Astrocyte (in vitro differentiated cells and primary cell): ENCODE measurements around the gene TEX55. TPM values are rescaled to one million over a fixed set of nuclear protein-coding genes. Genes with fewer than 3 reads are reported as not detected.

Source experiments
- DNase-seq: peaks from one replicate; pipeline ENCODE4 v3.0.0-alpha.2; 2010; ENCODE audit warnings: low read depth
- FAIRE-seq: peaks from 2 replicates; lab custom pipeline; 2011; peaks lifted over from hg19 to GRCh38; lab: Jason Lieb, UNC
- H2AFZ ChIP-seq: 2 replicates; pipeline ENCODE4 v1.6.0; 2012; ENCODE audit warnings: low read depth, low read length, inconsistent platforms
- H3K27ac ChIP-seq: 2 replicates; pipeline ENCODE4 v1.5.1; 2011; ENCODE audit warnings: low read depth, low read length, inconsistent platforms
- H3K27me3 ChIP-seq: 2 replicates; pipeline ENCODE4 v1.6.0; 2011; ENCODE audit warnings: low read length, inconsistent platforms; ENCODE audit not compliant: insufficient read depth
- H3K36me3 ChIP-seq: 2 replicates; pipeline ENCODE4 v1.5.1; 2011; ENCODE audit warnings: low read length, inconsistent platforms; ENCODE audit not compliant: insufficient read depth
- H3K4me1 ChIP-seq: 2 replicates; pipeline ENCODE4 v1.5.1; 2011; ENCODE audit warnings: low read length, inconsistent platforms; ENCODE audit not compliant: insufficient read depth
- H3K4me2 ChIP-seq: 2 replicates; pipeline ENCODE4 v1.6.0; 2012; ENCODE audit warnings: low read length, inconsistent platforms
- H3K4me3 ChIP-seq: 2 replicates; pipeline ENCODE4 v1.5.1; 2011; ENCODE audit warnings: low read depth, mild to moderate bottlenecking, low read length, inconsistent platforms; ENCODE audit not compliant: insufficient read depth
- H3K79me2 ChIP-seq: 2 replicates; pipeline ENCODE4 v1.6.0; 2012; ENCODE audit warnings: mild to moderate bottlenecking, low read length, inconsistent platforms; ENCODE audit not compliant: insufficient read depth
- H3K9ac ChIP-seq: 2 replicates; pipeline ENCODE4 v1.6.0; 2012; ENCODE audit warnings: mild to moderate bottlenecking, low read length, inconsistent platforms
- H3K9me3 ChIP-seq: 2 replicates; pipeline ENCODE4 v1.5.1; 2012; ENCODE audit warnings: low read depth, mild to moderate bottlenecking, low read length, inconsistent platforms; ENCODE audit not compliant: insufficient read depth
- H4K20me1 ChIP-seq: 2 replicates; pipeline ENCODE4 v1.6.0; 2012; ENCODE audit warnings: low read length, inconsistent platforms; ENCODE audit not compliant: insufficient read depth
- H3K27ac Mint-ChIP-seq: one replicate; pipeline ENCODE4 v1.8.0; 2021; ENCODE audit warnings: mild to moderate bottlenecking, mixed read lengths; ENCODE audit not compliant: unreplicated experiment
- H3K27me3 Mint-ChIP-seq: one replicate; pipeline ENCODE4 v1.8.0; 2021; ENCODE audit warnings: low read depth, mixed read lengths; ENCODE audit not compliant: unreplicated experiment
- H3K36me3 Mint-ChIP-seq: one replicate; pipeline ENCODE4 v1.8.0; 2021; ENCODE audit warnings: low read depth, mixed read lengths; ENCODE audit not compliant: unreplicated experiment
- H3K4me1 Mint-ChIP-seq: one replicate; pipeline ENCODE4 v1.8.0; 2021; ENCODE audit warnings: low read depth, mixed read lengths; ENCODE audit not compliant: unreplicated experiment
- H3K4me3 Mint-ChIP-seq: one replicate; pipeline ENCODE4 v1.8.0; 2021; ENCODE audit warnings: mild to moderate bottlenecking, moderate library complexity, mixed read lengths; ENCODE audit not compliant: unreplicated experiment
- H3K9me3 Mint-ChIP-seq: one replicate; pipeline ENCODE4 v1.8.0; 2021; ENCODE audit warnings: mild to moderate bottlenecking, mixed read lengths; ENCODE audit not compliant: unreplicated experiment
- EZH2 ChIP-seq: IDR thresholded peaks from 2 replicates; pipeline ENCODE4 v1.6.1; 2012; ENCODE audit warnings: mild to moderate bottlenecking, low read length, inconsistent platforms; ENCODE audit not compliant: insufficient read depth
- total RNA-seq: library from RNA; stranded (reverse); gene quantifications from 2 replicates; pipeline ENCODE4 v1.2.1, GENCODE V29; 2021
- TF ChIP-seq, protein P1 (sequence below): IDR thresholded peaks from 2 replicates; pipeline ENCODE4 v1.5.1; 2011; ENCODE audit warnings: low read depth, mild to moderate bottlenecking, inconsistent platforms, low read length, moderate library complexity; ENCODE audit not compliant: insufficient read depth

Gene TEX55
- total RNA-seq, 1 donor from 2014 or later = not detected

- no peaks in the 10 kb centered on the region for H3K9me3 ChIP-seq
- H3K27ac ChIP-seq = peak overlapping the region; percentile 49
- TF ChIP-seq EZH2 = no peak
- TF ChIP-seq, protein P1, sequence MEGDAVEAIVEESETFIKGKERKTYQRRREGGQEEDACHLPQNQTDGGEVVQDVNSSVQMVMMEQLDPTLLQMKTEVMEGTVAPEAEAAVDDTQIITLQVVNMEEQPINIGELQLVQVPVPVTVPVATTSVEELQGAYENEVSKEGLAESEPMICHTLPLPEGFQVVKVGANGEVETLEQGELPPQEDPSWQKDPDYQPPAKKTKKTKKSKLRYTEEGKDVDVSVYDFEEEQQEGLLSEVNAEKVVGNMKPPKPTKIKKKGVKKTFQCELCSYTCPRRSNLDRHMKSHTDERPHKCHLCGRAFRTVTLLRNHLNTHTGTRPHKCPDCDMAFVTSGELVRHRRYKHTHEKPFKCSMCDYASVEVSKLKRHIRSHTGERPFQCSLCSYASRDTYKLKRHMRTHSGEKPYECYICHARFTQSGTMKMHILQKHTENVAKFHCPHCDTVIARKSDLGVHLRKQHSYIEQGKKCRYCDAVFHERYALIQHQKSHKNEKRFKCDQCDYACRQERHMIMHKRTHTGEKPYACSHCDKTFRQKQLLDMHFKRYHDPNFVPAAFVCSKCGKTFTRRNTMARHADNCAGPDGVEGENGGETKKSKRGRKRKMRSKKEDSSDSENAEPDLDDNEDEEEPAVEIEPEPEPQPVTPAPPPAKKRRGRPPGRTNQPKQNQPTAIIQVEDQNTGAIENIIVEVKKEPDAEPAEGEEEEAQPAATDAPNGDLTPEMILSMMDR = no peak
- no peak overlapping the region for H3K4me3 ChIP-seq
- Mint-ChIP-seq H3K9me3 (no peaks in the 10 kb centered on the region), H3K27me3 (no peaks in the 10 kb centered on the region), H3K4me1 (peaks cover 20% of the 10 kb centered on the region), H3K36me3 (no peaks in the 10 kb centered on the region), H3K4me3 (peak overlapping the region; percentile 22), H3K27ac (peak overlapping the region; percentile 88)
- FAIRE-seq (peak; percentile 96), DNase-seq (peak; percentile 34)
- no peaks in the 10 kb centered on the region for H4K20me1 ChIP-seq
- peaks cover 15% of the 10 kb centered on the region for H3K4me1 ChIP-seq
- H2AFZ ChIP-seq = no peak overlapping the region
- H3K36me3 ChIP-seq = no peaks in the 10 kb centered on the region
- H3K27me3 ChIP-seq = no peaks in the 10 kb centered on the region
- H3K79me2 ChIP-seq = no peaks in the 10 kb centered on the region
- peak overlapping the region; percentile 25 for H3K9ac ChIP-seq
- H3K4me2 ChIP-seq = peak overlapping the region; percentile 37
These were observed 48.5 kb downstream of the TEX55 start for GRCh38 chr3:119194237-119195150.

- no peaks in the 10 kb centered on the region for H3K27me3 Mint-ChIP-seq
- DNase-seq (no peak), FAIRE-seq (no peak)
- no peak overlapping the region for H2AFZ ChIP-seq
- H3K4me2 ChIP-seq = peak overlapping the region; percentile 37
- H3K27ac ChIP-seq = peak overlapping the region; percentile 20
- H3K79me2 ChIP-seq = no peaks in the 10 kb centered on the region
- H3K36me3 ChIP-seq = no peaks in the 10 kb centered on the region
- H3K36me3 Mint-ChIP-seq = no peaks in the 10 kb centered on the region
- H3K4me3 ChIP-seq = no peak overlapping the region
- no peaks in the 10 kb centered on the region for H3K9me3 ChIP-seq
- no peak overlapping the region for H3K27ac Mint-ChIP-seq
- TF ChIP-seq EZH2 = no peak
- TF ChIP-seq, protein P1 = no peak
- no peaks in the 10 kb centered on the region for H4K20me1 ChIP-seq
- no peaks in the 10 kb centered on the region for H3K9me3 Mint-ChIP-seq
- H3K27me3 ChIP-seq = no peaks in the 10 kb centered on the region
- peak overlapping the region; percentile 7 for H3K9ac ChIP-seq
- H3K4me1 Mint-ChIP-seq = peaks cover 20% of the 10 kb centered on the region
- peaks cover 15% of the 10 kb centered on the region for H3K4me1 ChIP-seq
- H3K4me3 Mint-ChIP-seq = no peak overlapping the region
These were observed 49.1 kb downstream of the TEX55 start for GRCh38 chr3:119195151-119195476.

- H3K4me1 Mint-ChIP-seq = peaks cover 20% of the 10 kb centered on the region
- no peak overlapping the region for H3K27ac Mint-ChIP-seq
- H3K4me1 ChIP-seq = peaks cover 15% of the 10 kb centered on the region
- H4K20me1 ChIP-seq = no peaks in the 10 kb centered on the region
- H3K27me3 ChIP-seq = no peaks in the 10 kb centered on the region
- no peak overlapping the region for H3K4me3 Mint-ChIP-seq
- H3K4me2 ChIP-seq = peak overlapping the region; percentile 14
- no peak for FAIRE-seq
- no peak overlapping the region for H3K27ac ChIP-seq
- H3K36me3 ChIP-seq = no peaks in the 10 kb centered on the region
- H3K9me3 ChIP-seq = no peaks in the 10 kb centered on the region
- H3K27me3 Mint-ChIP-seq = no peaks in the 10 kb centered on the region
- H3K36me3 Mint-ChIP-seq = no peaks in the 10 kb centered on the region
- no peak overlapping the region for H2AFZ ChIP-seq
- no peak overlapping the region for H3K9ac ChIP-seq
- no peaks in the 10 kb centered on the region for H3K79me2 ChIP-seq
- no peaks in the 10 kb centered on the region for H3K9me3 Mint-ChIP-seq
- peak; percentile 53 for DNase-seq
- H3K4me3 ChIP-seq = no peak overlapping the region
- TF ChIP-seq EZH2 = no peak
- TF ChIP-seq, protein P1 = no peak
These were observed 49.9 kb downstream of the TEX55 start for GRCh38 chr3:119195911-119196310.
